Measurements from ENCODE around the gene CYP27B1.
"Not testable (repeated sequence)": the region's sequence is repeated elsewhere in the genome, so short reads cannot be mapped to it uniquely, and the experiment has no call there.

Gene CYP27B1

DNA sequence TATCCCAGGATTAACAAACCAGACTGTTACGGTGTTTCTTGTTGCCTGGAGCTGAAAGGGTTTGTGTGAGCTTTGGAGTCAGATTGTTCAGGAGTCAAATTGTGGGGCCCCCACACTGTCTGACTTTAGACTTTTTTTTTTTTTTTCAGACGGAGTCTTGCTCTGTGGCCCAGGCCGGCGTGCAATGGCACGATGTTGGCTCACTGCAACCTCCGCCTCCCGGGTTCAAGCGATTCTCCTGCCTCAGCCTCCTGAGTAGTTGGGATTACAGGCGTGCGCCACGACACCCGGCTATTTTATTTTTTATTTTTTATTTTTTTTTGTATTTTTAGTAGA, 16.6 kb upstream of the CYP27B1 start:
- DNase-seq, result no peak

DNA sequence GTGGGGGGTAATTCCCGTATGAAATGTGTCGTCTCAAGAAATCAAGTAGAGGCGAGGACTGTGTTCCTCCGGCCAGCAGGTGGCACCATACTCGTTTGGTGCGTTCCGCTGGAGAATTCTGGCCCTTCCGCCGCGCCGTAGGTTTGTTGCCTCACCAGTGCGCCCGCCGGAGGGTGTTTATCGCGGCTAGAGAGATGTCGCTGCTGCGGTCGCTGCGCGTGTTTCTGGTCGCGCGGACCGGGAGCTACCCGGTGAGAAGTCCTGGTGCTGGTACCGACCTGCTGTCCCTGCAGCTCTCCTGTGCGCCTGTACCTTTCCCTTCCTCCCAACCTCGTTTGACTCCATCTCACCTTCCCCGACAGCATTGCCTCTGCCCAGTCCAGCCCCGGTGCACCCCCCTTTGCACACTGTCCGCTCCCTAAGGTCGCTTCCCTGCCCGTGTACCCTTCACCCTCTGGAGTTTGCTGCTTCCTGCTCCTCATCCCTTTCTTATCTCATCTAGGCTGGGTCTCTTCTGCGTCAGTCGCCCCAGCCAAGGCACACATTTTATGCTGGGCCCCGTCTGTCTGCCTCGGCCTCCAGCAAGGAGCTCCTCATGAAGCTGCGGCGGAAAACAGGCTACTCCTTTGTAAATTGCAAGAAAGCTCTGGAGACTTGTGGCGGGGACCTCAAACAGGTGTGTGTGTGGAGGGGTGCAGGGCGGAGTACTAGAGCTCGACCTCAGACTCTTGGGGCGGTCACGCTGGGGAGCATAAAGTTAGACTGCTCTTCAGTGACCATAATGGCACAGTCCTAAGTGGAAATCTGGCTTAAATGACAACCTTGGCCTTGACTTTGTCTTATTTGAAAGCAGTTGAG, 16.0 kb upstream of the CYP27B1 start, which contains the start of gene TSFM:
Gene TSFM, plus strand, starts transcription at position 180 of the 858 bp plus-strand sequence. Its CDS starts 15 bp downstream, at position 195.
- peak; percentile 99 for DNase-seq

DNA sequence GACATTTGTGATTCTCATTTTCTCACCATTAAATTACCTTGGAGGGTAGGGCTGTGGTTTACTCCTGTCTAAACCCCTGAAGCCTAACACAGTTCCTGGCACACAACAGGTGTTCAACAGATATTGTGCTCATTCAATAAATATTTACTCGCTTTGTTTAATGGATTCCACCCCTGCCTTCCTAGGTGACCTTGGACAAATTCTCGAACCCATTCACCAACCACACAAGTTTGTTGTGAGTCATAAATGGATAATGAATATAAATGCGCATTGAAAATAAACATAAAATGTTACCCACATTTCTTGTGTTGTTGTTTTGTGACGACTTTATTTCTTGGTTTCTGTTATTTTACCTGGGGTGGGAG, 15.3 kb upstream of the CYP27B1 start:
- no peak for DNase-seq

DNA sequence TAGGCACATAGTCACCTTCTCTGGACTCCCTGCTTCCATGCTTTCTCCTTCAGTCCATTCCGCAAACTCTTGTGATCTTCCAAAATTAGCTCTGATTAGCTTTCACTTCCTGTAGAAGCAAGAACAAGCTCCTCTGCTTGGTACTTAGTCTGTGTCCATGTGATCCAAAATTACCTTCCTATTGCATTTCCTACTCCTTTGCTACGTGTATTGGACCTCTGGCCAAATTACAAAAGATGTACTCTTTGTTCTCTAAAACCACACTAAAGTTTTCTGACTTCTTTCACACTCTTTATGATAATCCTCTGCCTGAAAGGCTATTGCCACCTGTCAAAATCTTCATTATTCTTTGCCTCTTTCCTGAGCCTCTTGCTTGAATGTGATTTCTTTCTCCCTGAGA, 14.9 kb upstream of the CYP27B1 start:
- DNase-seq, result no peak

- no peak for DNase-seq
Observed at GRCh38 chr12:57781244-57781643, 14.4 kb upstream of the CYP27B1 start.

DNA sequence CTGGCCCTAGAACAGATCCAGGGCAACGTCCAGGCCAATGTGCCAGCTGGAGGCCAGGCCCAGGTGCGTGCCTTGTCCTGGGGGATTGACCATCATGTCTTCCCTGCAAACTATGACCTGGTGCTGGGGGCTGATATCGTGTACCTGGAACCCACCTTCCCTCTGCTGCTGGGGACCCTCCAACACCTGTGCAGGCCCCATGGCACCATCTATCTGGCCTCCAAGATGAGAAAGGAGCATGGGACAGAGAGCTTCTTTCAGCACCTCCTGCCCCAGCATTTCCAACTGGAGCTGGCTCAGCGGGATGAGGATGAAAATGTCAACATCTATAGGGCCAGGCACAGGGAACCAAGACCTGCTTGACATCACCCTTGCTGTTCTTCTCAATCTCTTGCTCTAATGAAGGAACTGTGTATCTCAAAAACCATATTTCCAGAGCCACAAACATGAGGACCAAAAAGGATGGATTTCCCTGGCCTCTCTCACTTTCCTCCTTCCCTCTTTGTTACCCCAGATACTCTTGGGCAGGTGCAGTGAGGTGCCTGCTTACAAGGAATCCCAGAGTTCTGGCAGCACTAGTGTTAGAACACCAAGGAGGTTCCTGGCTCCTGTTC, 13.5 kb upstream of the CYP27B1 start:
- no peak for DNase-seq

DNA sequence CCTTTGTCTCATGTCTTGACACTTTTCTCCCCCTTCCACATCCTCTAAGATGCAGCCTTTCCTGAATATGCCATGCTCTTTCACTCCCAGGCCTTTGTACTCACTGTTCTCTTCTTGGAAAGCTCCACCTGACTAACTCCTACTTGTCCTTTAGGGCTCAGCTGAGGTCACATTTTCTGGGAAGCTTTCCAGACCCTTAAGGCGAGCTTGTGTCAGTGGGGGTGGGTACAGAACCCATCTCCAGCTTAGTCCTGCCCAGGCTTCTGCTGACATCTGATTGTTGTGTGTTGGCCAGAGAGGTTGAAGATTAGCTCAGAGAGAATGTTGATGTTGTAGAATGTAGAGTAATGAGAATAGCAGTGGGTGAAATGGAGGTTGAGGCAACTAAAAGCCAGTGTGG, 12.9 kb upstream of the CYP27B1 start:
- no peak for DNase-seq

- DNase-seq, result no peak
Observed at GRCh38 chr12:57777911-57778310, 11.0 kb upstream of the CYP27B1 start.

- no peak for DNase-seq
Observed at GRCh38 chr12:57777367-57777766, 10.5 kb upstream of the CYP27B1 start.

DNA sequence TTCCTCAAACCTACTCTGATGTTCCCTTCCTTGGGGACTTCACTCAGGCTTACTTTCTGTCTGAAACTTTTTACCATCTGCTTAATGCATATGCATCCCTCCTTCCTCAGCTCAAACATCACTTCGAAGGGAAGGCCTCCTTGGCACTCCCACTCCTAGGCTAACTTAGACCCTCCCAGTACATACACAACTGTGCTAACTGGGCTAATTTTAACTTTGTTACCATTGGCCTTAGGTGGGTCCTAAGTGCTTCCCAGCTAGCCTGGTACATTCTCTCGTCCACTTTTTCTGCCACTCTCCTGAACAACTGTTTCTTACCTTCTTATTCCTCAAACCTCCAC, 9.3 kb upstream of the CYP27B1 start:
- DNase-seq, result no peak

DNA sequence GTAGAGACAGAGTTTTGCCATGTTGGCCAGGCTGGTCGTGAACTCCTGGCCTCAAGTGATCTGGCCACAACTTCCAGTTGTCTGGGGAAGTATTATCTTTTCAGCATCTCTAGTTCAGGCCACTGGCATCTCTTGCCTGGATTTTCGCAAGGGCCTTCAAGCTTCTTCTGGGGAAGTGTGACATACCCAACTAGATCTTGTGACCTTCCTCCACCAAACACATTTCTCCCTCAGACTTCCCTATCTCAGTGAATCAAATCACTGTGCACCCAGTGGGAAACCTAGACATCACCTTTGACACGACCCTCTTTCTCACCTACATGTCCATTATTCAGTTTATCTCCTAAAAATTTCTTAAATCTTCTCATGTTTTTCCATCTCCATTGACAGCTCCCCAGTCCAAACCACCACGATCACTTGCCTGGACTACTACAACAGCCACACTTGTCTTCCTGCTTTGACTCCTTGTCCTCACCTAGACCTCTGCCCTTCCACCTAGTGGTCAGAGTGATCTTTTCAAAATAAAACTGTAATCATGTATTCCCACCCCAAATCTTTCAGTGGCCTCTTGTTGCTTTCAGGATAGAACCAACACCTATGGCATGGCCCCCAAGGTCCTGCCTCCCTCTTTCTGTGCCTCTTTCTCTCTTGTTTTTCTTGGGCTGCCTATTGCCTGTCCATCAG, 8.8 kb upstream of the CYP27B1 start:
- no peak for DNase-seq

GRCh38 chr12:57775044-57775443, 8.2 kb upstream of the CYP27B1 start:
- no peak for DNase-seq

DNA sequence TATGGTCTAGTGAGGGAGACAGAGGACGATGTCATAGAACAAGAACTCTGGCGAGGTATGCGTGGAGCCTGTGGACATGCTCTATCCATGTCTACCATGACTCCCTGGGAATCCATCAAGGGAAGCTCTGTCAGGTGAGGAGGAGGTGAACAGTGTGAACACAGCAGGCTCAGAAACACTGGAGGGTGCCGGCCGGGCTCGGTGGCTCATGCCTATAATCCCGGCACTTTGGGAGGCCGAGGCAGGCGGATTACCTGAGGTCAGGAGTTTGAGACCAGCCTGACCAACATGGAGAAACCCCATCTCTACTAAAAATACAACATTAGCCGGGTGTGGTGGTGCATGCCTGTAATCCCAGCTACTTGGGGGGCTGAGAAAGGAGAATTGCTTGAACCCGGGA, 7.8 kb upstream of the CYP27B1 start:
- not testable (repeated sequence) for DNase-seq

GRCh38 chr12:57772429-57773322, 5.8 kb upstream of the CYP27B1 start, which contains the start of gene EEF1AKMT3:
Gene EEF1AKMT3 (plus strand): TSS chr12:57772614. CDS start chr12:57772725, 111 bp downstream.
- DNase-seq, result peak in 1 of 2 donors; percentile 53

DNA sequence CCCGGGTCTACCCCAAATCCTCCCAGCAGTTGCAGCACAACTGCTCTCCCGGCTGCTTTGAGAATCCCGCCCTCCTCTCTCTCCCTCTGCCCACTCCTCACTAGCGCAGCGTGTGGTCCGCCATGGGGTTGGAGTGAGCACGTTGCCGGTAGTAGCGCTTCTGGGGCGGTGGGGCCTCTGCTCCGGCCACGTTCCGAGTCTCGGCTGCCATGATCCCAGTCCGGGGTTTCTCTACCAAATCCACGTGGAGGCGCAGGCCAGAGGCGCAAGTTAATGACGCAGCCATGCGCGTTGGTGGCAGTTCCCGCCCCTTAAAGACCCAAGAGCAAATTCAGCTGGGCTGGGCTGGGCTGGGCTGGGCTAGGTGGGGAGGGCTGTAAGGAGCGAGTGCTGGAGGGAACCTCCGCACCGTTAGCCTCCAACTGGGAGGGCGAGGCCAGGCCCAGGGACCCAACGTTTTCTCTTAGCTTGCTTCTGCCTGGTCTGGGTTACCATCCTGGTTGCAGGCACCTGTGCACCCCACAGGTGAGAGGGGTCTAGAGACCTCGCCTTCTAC, 5.1 kb upstream of the CYP27B1 start, which contains the start of gene METTL1:
Gene METTL1, minus strand, starts transcription at position 233 of the 556 bp plus-strand sequence. Its CDS starts 22 bp downstream, at position 211.
- peak; percentile 92 to 94 for DNase-seq

GRCh38 chr12:57771236-57771872, 4.5 kb upstream of the CYP27B1 start:
- peak; percentile 94 to 95 for DNase-seq

GRCh38 chr12:57770734-57771133, 3.9 kb upstream of the CYP27B1 start:
- no peak for DNase-seq

GRCh38 chr12:57769594-57769993, 2.7 kb upstream of the CYP27B1 start:
- no peak for DNase-seq

DNA sequence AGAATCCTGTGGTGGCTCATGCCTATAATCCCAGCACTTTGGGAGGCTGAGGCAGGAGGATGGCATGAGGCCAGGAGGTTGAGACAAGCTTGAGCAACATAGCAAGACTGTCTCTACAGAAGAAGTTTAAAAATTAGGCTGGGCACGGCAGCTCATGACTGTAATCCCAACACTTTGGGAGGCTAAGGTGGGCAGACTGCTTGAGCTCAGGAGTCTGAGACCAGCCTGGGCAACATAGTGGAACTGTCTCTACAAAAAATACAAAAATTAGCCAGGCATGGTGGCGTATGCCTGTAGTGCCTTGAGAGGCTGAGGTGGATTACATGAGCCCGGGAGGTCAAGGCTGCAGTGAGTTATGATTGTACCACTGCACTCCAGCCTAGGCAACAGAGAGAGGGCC, 998 bp upstream of the CYP27B1 start:
- no peak for DNase-seq

GRCh38 chr12:57767305-57767698, 424 bp upstream of the CYP27B1 start:
- no peak for DNase-seq

DNA sequence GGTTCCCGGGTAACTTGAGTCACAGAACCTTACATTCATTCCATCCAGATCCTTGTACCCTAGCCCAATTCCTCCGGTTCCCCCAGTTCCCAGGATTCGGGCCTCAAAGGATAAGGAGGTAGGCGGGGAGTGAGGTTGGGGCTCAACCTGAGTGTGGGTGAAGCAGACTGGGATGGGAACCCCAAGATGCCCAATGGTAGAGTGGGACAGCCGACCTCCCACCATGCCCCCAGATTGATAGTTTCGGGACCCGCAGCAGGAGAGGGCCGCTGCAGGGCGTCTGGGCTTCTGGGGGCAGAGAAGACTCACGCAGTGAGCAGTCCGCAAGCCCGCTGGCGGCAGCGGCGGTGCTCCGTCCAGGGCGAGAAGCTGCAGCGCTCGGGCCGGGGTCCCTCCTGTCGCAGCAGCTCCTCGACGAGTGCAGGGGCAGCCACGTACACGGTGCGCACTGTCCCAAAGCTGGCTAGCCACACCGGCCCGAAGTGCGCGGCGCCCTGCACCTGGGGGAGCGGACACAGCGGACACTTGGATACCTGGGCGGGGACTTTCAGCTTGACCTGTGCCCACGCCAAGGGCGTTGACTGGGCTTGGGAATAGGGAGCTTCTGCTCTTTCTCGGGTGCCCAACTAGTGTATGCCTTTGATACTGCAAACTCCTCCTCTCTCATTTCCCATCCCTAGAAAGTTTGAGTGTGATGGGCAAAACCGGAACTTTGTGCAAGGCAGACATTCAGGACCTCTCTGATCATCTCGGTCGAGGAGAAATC, 997 bp downstream of the CYP27B1 start:
- peak in 1 of 2 donors; percentile 33 for DNase-seq

Data from stimulated activated CD4-positive, alpha-beta T cell treated with anti-CD3 and anti-CD28 coated beads, Interleukin-2, amount 100 ng/mL, for 24 hours (primary cell).